GM21367 (cell line): Measurements from ENCODE around the gene PPM1E.

Experiments used
- ATAC-seq: cut with Tn5 transposase; IDR thresholded peaks from one replicate; pipeline ENCODE4 v1.9.1; 2021; ENCODE audit not compliant: unreplicated experiment

The PPM1E gene

DNA sequence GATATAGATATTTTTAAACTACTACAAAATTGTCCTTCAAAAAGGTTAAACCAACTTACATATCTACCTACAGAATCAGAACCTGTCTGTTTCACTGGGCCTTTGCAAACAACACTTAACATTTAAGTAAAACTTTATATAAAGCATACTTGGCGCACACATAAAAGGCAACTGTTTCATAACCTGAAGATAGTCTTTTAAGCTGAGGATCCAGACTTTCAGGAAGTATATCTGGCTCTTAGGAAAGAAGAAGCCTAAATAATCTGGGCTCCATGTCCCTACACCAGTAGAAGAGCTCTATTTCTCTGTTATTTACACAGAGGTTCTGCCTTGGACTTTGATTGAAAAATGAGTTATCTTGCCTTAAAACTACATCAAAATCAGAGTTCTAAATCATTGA is 275.2 kb downstream of the PPM1E start:
- no peak for ATAC-seq
